Smooth muscle cell (in vitro differentiated cells): Measurements from ENCODE around the gene CROCC2. TPM values are rescaled to one million over a fixed set of nuclear protein-coding genes. Genes with fewer than 3 reads are reported as not detected.

Experiments used
- DNase-seq: peaks from one replicate; lab custom pipeline; 2025; ENCODE audit not compliant: unreplicated experiment; lab: John Stamatoyannopoulos, UW
- H2AFZ ChIP-seq: fragments of 200-600 bp; sonication (generic); 2 replicates; pipeline ENCODE4 v1.6.0; 2016; ENCODE audit warnings: antibody characterized with exemption, low read depth, mild to moderate bottlenecking
- H3F3A ChIP-seq: fragments of 200-600 bp; sonication (generic); 2 replicates; pipeline ENCODE4 v1.6.0; 2017; ENCODE audit warnings: antibody characterized with exemption, low read depth
- H3K27ac ChIP-seq: fragments of 200-600 bp; sonication (generic); 2 replicates; pipeline ENCODE4 v1.5.1; 2016; ENCODE audit warnings: low read depth, mild to moderate bottlenecking
- H3K27me3 ChIP-seq: fragments of 200-600 bp; sonication (generic); 2 replicates; pipeline ENCODE4 v1.6.1; 2016; ENCODE audit warnings: low read depth, mild to moderate bottlenecking
- H3K36me3 ChIP-seq: fragments of 200-600 bp; sonication (generic); 2 replicates; pipeline ENCODE4 v1.5.1; 2016; ENCODE audit warnings: low read depth
- H3K4me1 ChIP-seq: fragments of 200-600 bp; sonication (generic); 2 replicates; pipeline ENCODE4 v1.5.1; 2016; ENCODE audit warnings: low read depth
- H3K4me2 ChIP-seq: fragments of 200-600 bp; sonication (generic); 2 replicates; pipeline ENCODE4 v1.6.0; 2016; ENCODE audit warnings: mild to moderate bottlenecking
- H3K4me3 ChIP-seq: fragments of 200-600 bp; sonication (generic); 2 replicates; pipeline ENCODE4 v1.5.1; 2016; ENCODE audit warnings: mild to moderate bottlenecking
- H3K79me2 ChIP-seq: fragments of 200-600 bp; sonication (generic); 2 replicates; pipeline ENCODE4 v1.6.0; 2016; ENCODE audit warnings: low read depth, mild to moderate bottlenecking
- H3K9ac ChIP-seq: fragments of 200-600 bp; sonication (generic); 2 replicates; pipeline ENCODE4 v1.6.0; 2016; ENCODE audit warnings: low read depth
- H3K9me3 ChIP-seq: fragments of 200-600 bp; sonication (generic); replicated peaks from 2 replicates; pipeline ENCODE4 v1.5.1; 2016; ENCODE audit warnings: low read depth
- H4K20me1 ChIP-seq: fragments of 200-600 bp; sonication (generic); 2 replicates; pipeline ENCODE4 v1.6.0; 2016; ENCODE audit warnings: low read depth
- CTCF ChIP-seq: fragments of 200-600 bp; sonication (generic); IDR thresholded peaks from 2 replicates; pipeline ENCODE4 v1.5.1; 2017; ENCODE audit warnings: borderline replicate concordance, mild to moderate bottlenecking, antibody characterized with exemption; ENCODE audit not compliant: insufficient read depth, poor library complexity, severe bottlenecking
- WGBS: methylation state at CpG from one replicate; pipeline ENCODE4 v1.1.7; 2016; ENCODE audit warnings: low lambda C conversion rate; 5-methylcytosine and 5-hydroxymethylcytosine counted together
- polyA plus RNA-seq: library from polyadenylated mRNA; unstranded; fragments of >200 nt; fragmentation: Nextera tagmentation; extraction: Ambion mirVana; gene quantifications from 2 replicates; pipeline ENCODE4 v1.2.1, GENCODE V29; 2016
- total RNA-seq: library from RNA; depleted of rRNA; stranded (reverse); fragments of >200 nt; gene quantifications from 2 replicates; pipeline ENCODE4 v1.2.3, GENCODE V29; 2014

Gene CROCC2
- total and polyA plus RNA-seq, 2 experiments from 2014 or later, result not detected

GRCh38 chr2:240891492-240892340 lies 14.4 kb upstream of the CROCC2 start:
- Histone ChIP-seq H2AFZ (no peak overlapping the region), H3K9me3 (no peaks in the 10 kb centered on the region), H3K4me3 (no peak overlapping the region), H4K20me1 (no peaks in the 10 kb centered on the region), H3K36me3 (no peaks in the 10 kb centered on the region), H3K27me3 (no peaks in the 10 kb centered on the region), H3K4me2 (no peak overlapping the region), H3K27ac (no peak overlapping the region), H3F3A (no peaks in the 10 kb centered on the region), H3K79me2 (no peaks in the 10 kb centered on the region), H3K4me1 (peaks cover 7% of the 10 kb centered on the region), H3K9ac (no peak overlapping the region)
- DNase-seq, result no peak
- TF ChIP-seq CTCF, result no peak
- 94% methylated on average over 20 of the region's 20 CpGs for WGBS

GRCh38 chr2:240892356-240892755 lies 13.8 kb upstream of the CROCC2 start:
- DNase-seq, result no peak
- Histone ChIP-seq H3F3A (no peaks in the 10 kb centered on the region), H3K9me3 (no peaks in the 10 kb centered on the region), H3K4me3 (no peak overlapping the region), H4K20me1 (no peaks in the 10 kb centered on the region), H3K4me1 (peaks cover 7% of the 10 kb centered on the region), H2AFZ (no peak overlapping the region), H3K79me2 (no peaks in the 10 kb centered on the region), H3K9ac (no peak overlapping the region), H3K36me3 (no peaks in the 10 kb centered on the region), H3K4me2 (no peak overlapping the region), H3K27me3 (no peaks in the 10 kb centered on the region), H3K27ac (no peak overlapping the region)
- WGBS, result 84% methylated on average over 6 of the region's 9 CpGs
- TF ChIP-seq CTCF, result no peak

- Histone ChIP-seq H4K20me1 (no peaks in the 10 kb centered on the region), H3F3A (no peaks in the 10 kb centered on the region), H3K4me2 (peak overlapping the region; percentile 48), H3K9me3 (no peaks in the 10 kb centered on the region), H3K27me3 (no peaks in the 10 kb centered on the region), H3K4me1 (peaks cover 7% of the 10 kb centered on the region), H3K36me3 (no peaks in the 10 kb centered on the region), H3K27ac (no peak overlapping the region), H3K79me2 (no peaks in the 10 kb centered on the region), H2AFZ (no peak overlapping the region), H3K9ac (no peak overlapping the region), H3K4me3 (no peak overlapping the region)
- TF ChIP-seq CTCF, result no peak
- DNase-seq, result no peak
- WGBS, result 85% methylated on average over 7 of the region's 12 CpGs
These were observed 13.2 kb upstream of the CROCC2 start for GRCh38 chr2:240892925-240893324.
